B cell (primary cell): ENCODE data around the gene ANKRD33B. TPM values are rescaled to one million over a fixed set of nuclear protein-coding genes. Genes with fewer than 3 reads are reported as not detected.

Experiments used
- ATAC-seq: fragments of 200-7000 bp; cut with Tn5 transposase; one replicate; pipeline ENCODE4 v1.10.0; 2021; ENCODE audit warnings: low read depth, mild to moderate bottlenecking, moderate number of reproducible peaks, moderate library complexity
- CTCF ChIA-PET: fragments of 350-600 bp; sonication (Branson Sonifier 250); formaldehyde crosslinking; loops from one replicate; lab custom pipeline; 2021; ENCODE audit warnings: antibody characterized with exemption, inconsistent platforms; lab: Charles Lee
- POLR2A ChIA-PET: fragments of 350-600 bp; sonication (Branson Sonifier 250); formaldehyde crosslinking; loops from one replicate; lab custom pipeline; 2021; ENCODE audit warnings: antibody characterized with exemption; lab: Charles Lee
- DNase-seq: peaks from one replicate; pipeline ENCODE4 v3.0.0; 2013
- H2AFZ ChIP-seq: 2 replicates; pipeline ENCODE4 v1.6.1; 2012; ENCODE audit warnings: mild to moderate bottlenecking, low read depth, low read length; ENCODE audit not compliant: insufficient read depth, poor library complexity, severe bottlenecking
- H3K27ac ChIP-seq, 2 donors: 1 replicate in 1 of 2; 2 replicates in 1 of 2; pipeline ENCODE4 v1.5.1; 2012 to 2013; ENCODE audit warnings: low read length in 2 of 2, mild to moderate bottlenecking in 2 of 2, moderate library complexity in 1 of 2
- H3K27me3 ChIP-seq, 4 experiments: fragments of 200-600 bp in 1 of 4; sonication (generic) in 1 of 4; replicated peaks in 1 of 4; 1 replicate in 2 of 4; 2 replicates in 2 of 4; pipeline versions ENCODE4 v1.6.1 to v1.7.0; 2013 to 2016; ENCODE audit warnings: low read length in 3 of 4, mild to moderate bottlenecking in 2 of 4, mixed read lengths in 1 of 4, moderate library complexity in 1 of 4; ENCODE audit not compliant: insufficient read depth in 4 of 4, control insufficient read depth in 3 of 4; ENCODE audit errors: control extremely low read depth in 1 of 4
- H3K36me3 ChIP-seq, 2 experiments: replicated peaks in 1 of 2; 1 replicate in 1 of 2; 2 replicates in 1 of 2; pipeline versions ENCODE4 v1.6.1 to v1.7.1; 2013; ENCODE audit warnings: low read length in 1 of 2; ENCODE audit not compliant: insufficient read depth in 2 of 2, control insufficient read depth in 1 of 2; ENCODE audit errors: control extremely low read depth in 1 of 2, extremely low read depth in 1 of 2
- H3K4me1 ChIP-seq, 2 donors: fragments of 200-600 bp in 1 of 2; sonication (generic) in 1 of 2; 1 replicate in 1 of 2; 2 replicates in 1 of 2; pipeline versions ENCODE4 v1.5.1 to v1.6.1; 2013 to 2017; ENCODE audit warnings: low read length in 2 of 2; ENCODE audit not compliant: control insufficient read depth in 2 of 2, insufficient read depth in 2 of 2
- H3K4me2 ChIP-seq: replicated peaks from 2 replicates; pipeline ENCODE3; 2012; ENCODE audit warnings: mild to moderate bottlenecking, low read depth, low read length; ENCODE audit not compliant: poor library complexity, severe bottlenecking
- H3K4me3 ChIP-seq, 5 experiments: fragments of 200-600 bp in 1 of 5; sonication (generic) in 1 of 5; 1 replicate in 3 of 5; 2 replicates in 2 of 5; pipeline versions ENCODE4 v1.5.1 to v1.7.0; 2011 to 2016; ENCODE audit warnings: low read length in 4 of 5, mild to moderate bottlenecking in 4 of 5, low read depth in 2 of 5, control low read depth in 1 of 5, moderate library complexity in 1 of 5; ENCODE audit not compliant: insufficient read depth in 1 of 5; ENCODE audit errors: control extremely low read depth in 1 of 5, extremely low read depth in 1 of 5
- H3K79me2 ChIP-seq: fragments of 200-600 bp; sonication (generic); one replicate; pipeline ENCODE4 v1.6.0; 2016; ENCODE audit warnings: low read length; ENCODE audit not compliant: control insufficient read depth, insufficient read depth
- H3K9ac ChIP-seq: fragments of 200-600 bp; sonication (generic); 2 replicates; pipeline ENCODE4 v1.6.1; 2017; ENCODE audit warnings: mild to moderate bottlenecking, low read length, moderate library complexity
- H3K9me3 ChIP-seq, 3 donors: one replicate each; pipeline versions ENCODE4 v1.6.1 to v1.7.1; 2013; ENCODE audit warnings: low read length in 2 of 3; ENCODE audit not compliant: control insufficient read depth in 2 of 3, insufficient read depth in 1 of 3; ENCODE audit errors: control extremely low read depth in 1 of 3
- H4K20me1 ChIP-seq: 2 replicates; pipeline ENCODE4 v1.6.0; 2012; ENCODE audit warnings: mild to moderate bottlenecking, low read length; ENCODE audit not compliant: insufficient read depth, control insufficient read depth, poor library complexity, severe bottlenecking
- H3K27ac Mint-ChIP-seq: one replicate; pipeline ENCODE4 v1.8.0; 2021; ENCODE audit warnings: mixed read lengths
- H3K27me3 Mint-ChIP-seq: one replicate; pipeline ENCODE4 v1.8.0; 2021; ENCODE audit warnings: mixed read lengths
- H3K4me1 Mint-ChIP-seq: one replicate; pipeline ENCODE4 v1.8.0; 2021; ENCODE audit warnings: mixed read lengths
- H3K4me3 Mint-ChIP-seq: one replicate; pipeline ENCODE4 v1.8.0; 2021; ENCODE audit warnings: mixed read lengths
- H3K9me3 Mint-ChIP-seq: one replicate; pipeline ENCODE4 v1.8.0; 2022; ENCODE audit warnings: mixed read lengths; ENCODE audit not compliant: insufficient read depth
- EZH2 ChIP-seq: IDR thresholded peaks from 2 replicates; pipeline ENCODE4 v1.6.1; 2012; ENCODE audit warnings: borderline replicate concordance, low read depth, mild to moderate bottlenecking, moderate library complexity, low read length; ENCODE audit not compliant: insufficient read depth, poor library complexity, severe bottlenecking
- WGBS: methylation state at CpG from one replicate; pipeline ENCODE4 v1.1.5; 2013; ENCODE audit warnings: missing lambda C conversion rate; ENCODE audit not compliant: insufficient coverage; 5-methylcytosine and 5-hydroxymethylcytosine counted together
- intact Hi-C: fragments of 100-400 bp; cut with micrococcal nuclease; formaldehyde crosslinking; loops from one replicate; pipeline ENCODE4 v1.10.0; 2022
- polyA plus RNA-seq: library from polyadenylated mRNA; depleted of rRNA; stranded (reverse); fragments of >200 nt; gene quantifications from 2 replicates; pipeline ENCODE4 v1.2.3, GENCODE V29; 2012
- total RNA-seq, 2 donors: library from RNA; stranded (reverse); fragments of 120-200 nt in 1 of 2; gene quantifications; 1 replicate in 1 of 2; 2 replicates in 1 of 2; pipeline versions ENCODE4 v1.2.3 to v1.2.4, GENCODE V29; 2013 to 2022
- TF ChIP-seq, protein P1 (sequence below): fragments of 200-600 bp; IDR thresholded peaks from one replicate; pipeline ENCODE4 v1.8.0; 2022; ENCODE audit warnings: antibody characterized with exemption, mild to moderate bottlenecking

The ANKRD33B gene
- total and polyA plus RNA-seq, 2 donors (not counting 1 experiment from before 2014, with no cell fraction given), result 2.9 to 23.4 TPM

DNA sequence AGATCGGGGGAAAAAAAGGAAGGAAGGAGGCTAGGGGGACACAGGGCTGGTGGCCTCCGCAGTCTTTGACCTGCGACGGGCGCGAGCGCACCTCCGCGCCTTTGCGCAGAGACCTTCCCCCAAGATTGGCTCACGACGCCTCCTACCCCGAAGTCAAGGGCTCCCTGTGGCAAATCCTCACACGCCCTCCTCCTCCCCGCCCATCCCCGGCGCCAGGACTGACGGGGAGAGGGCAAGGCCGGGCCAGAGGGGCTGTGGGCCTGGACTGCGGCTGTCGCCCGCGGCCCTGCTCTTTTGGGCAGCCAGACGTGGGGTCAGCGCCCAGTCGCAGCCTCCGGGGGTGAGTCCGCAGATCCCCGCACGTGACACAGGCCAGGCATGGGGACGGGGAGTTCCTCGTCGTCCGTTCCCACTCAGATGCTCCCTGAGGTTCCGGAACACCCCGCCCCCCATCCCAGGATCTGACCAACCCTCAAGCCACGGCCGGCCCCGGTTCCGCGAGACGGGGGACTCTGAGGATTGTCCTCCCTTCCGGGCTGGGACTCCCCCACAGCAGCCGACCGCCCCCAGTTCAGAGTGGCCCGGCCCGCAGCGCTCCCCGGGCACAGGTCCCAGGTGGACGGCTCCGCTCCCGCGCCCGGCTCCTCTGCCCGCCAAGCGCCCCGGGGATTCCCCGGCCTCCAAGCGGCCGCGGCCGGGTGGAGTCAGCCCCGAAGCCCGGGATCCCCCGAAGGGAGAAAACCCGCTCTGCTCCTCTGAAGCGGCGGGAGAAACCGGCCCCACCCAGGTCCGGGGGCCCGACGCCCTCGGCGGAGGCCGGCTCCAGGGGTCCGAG lies 543 bp upstream of the ANKRD33B start:
- Histone ChIP-seq H3K27ac (peak overlapping the region; percentile 76 to 96), H3K27me3 (no peaks in the 10 kb centered on the region), H3K79me2 (peaks cover 40% of the 10 kb centered on the region), H4K20me1 (peaks cover 13% of the 10 kb centered on the region), H3K4me3 (peak overlapping the region in 4 of 5 experiments; percentile 64 to 84 (median 78)), H3K9ac (peak overlapping the region; percentile 88), H3K36me3 (no peaks in the 10 kb centered on the region), H3K9me3 (peaks cover 0 to 12% (median 0%) of the 10 kb centered on the region in 3 donors), H2AFZ (peak overlapping the region; percentile 59), H3K4me1 (peaks cover 42 to 51% of the 10 kb centered on the region in 2 donors), H3K4me2 (peak overlapping the region; percentile 99)
- peaks cover 57% of the 10 kb centered on the region for H3K4me1 Mint-ChIP-seq
- peak; percentile 83 for DNase-seq
- H3K27me3 Mint-ChIP-seq, result no peaks in the 10 kb centered on the region
- WGBS, result 1% methylated on average over 73 of the region's 76 CpGs
- ChIA-PET POLR2A (interaction anchor here (0.9 to 1.4 kb wide), 6 partner anchors 14 to 210 kb away, joined by 3 to 8 read pairs (median 3); partner anchors contain the start of gene MARCHF6), CTCF (interaction anchor here (0.8 to 1.0 kb wide), 4 partner anchors 16 to 111 kb away, joined by 3 to 6 read pairs (median 4); no protein-coding TSS in a partner anchor)
- ATAC-seq, result peak; percentile 19
- H3K9me3 Mint-ChIP-seq, result no peaks in the 10 kb centered on the region
- no peak for TF ChIP-seq EZH2
- TF ChIP-seq, protein P1, sequence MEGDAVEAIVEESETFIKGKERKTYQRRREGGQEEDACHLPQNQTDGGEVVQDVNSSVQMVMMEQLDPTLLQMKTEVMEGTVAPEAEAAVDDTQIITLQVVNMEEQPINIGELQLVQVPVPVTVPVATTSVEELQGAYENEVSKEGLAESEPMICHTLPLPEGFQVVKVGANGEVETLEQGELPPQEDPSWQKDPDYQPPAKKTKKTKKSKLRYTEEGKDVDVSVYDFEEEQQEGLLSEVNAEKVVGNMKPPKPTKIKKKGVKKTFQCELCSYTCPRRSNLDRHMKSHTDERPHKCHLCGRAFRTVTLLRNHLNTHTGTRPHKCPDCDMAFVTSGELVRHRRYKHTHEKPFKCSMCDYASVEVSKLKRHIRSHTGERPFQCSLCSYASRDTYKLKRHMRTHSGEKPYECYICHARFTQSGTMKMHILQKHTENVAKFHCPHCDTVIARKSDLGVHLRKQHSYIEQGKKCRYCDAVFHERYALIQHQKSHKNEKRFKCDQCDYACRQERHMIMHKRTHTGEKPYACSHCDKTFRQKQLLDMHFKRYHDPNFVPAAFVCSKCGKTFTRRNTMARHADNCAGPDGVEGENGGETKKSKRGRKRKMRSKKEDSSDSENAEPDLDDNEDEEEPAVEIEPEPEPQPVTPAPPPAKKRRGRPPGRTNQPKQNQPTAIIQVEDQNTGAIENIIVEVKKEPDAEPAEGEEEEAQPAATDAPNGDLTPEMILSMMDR, result no peak
- peak overlapping the region; percentile 82 for H3K4me3 Mint-ChIP-seq
- peak overlapping the region; percentile 90 for H3K27ac Mint-ChIP-seq
- intact Hi-C loops, result loop anchor here (2.0 to 5.0 kb wide), 3 partner anchors 27 to 121 kb away; partner anchors contain the start of gene ROPN1L
